GM12891 (cell line): ENCODE measurements around the gene DNAH17.

Source experiments
- PAX5 ChIP-seq: IDR thresholded peaks from 2 replicates; pipeline ENCODE4 v1.6.1; 2011; ENCODE audit warnings: low read length, moderate library complexity, mild to moderate bottlenecking; ENCODE audit not compliant: insufficient read depth, severe bottlenecking
- POLR2A ChIP-seq: IDR thresholded peaks from 2 replicates; pipeline ENCODE4 v1.6.1; 2011; ENCODE audit warnings: low read depth, low read length, control low read depth
- POLR2AphosphoS5 ChIP-seq: IDR thresholded peaks from 2 replicates; pipeline ENCODE4 v1.6.1; 2011; ENCODE audit warnings: low read depth, low read length, control low read depth
- POU2F2 ChIP-seq: IDR thresholded peaks from 2 replicates; pipeline ENCODE4 v1.6.1; 2011; ENCODE audit warnings: low read depth, mild to moderate bottlenecking, control low read depth, low read length, moderate library complexity
- SPI1 ChIP-seq: IDR thresholded peaks from 2 replicates; pipeline ENCODE4 v1.6.1; 2011; ENCODE audit warnings: low read depth, low read length, control low read depth
- TAF1 ChIP-seq: IDR thresholded peaks from 2 replicates; pipeline ENCODE4 v1.6.1; 2011; ENCODE audit warnings: low read depth, low read length, control low read depth

DNA sequence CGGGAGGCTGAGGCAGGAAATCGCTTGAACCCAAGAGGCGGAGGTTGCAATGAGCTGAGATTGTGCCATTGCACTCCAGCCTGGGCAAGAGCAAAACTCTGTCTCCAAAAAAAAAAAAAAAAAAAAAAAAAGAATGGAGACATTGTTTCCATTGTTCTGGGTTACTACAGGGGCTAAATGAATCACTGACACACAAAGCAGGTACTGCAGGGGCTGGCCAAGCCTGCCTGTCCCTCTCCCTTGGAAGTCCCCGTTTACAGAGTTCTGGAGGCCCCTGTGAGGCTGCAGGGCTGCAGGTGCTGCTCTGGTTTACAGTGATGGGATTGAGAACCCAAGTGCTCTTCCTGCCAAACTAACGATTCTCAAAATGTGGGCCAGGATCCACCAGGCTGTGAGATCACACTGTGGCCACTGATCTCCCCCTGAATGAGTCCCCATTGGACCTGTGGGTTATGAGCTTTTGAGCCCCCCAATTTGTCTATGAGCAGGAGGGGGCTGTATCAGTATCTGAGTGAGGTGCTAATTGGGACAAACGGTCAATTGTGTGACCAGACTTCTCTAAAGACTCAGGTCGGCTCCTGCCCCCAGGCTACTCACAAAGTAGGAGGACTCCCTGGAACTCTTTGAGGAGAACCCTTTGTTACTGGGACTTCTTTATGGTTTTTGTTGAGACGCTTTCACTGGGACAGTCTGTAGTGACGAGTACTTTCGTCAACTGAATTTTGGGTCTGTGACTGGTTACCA is 39.0 kb downstream of the DNAH17 start:
- TF ChIP-seq POLR2A: no peak
- no peak for TF ChIP-seq POLR2AphosphoS5
- no peak for TF ChIP-seq TAF1
- no peak for TF ChIP-seq SPI1
- TF ChIP-seq POU2F2: no peak
- TF ChIP-seq PAX5: no peak
